ENCODE data around the gene SMPD2.

DNA sequence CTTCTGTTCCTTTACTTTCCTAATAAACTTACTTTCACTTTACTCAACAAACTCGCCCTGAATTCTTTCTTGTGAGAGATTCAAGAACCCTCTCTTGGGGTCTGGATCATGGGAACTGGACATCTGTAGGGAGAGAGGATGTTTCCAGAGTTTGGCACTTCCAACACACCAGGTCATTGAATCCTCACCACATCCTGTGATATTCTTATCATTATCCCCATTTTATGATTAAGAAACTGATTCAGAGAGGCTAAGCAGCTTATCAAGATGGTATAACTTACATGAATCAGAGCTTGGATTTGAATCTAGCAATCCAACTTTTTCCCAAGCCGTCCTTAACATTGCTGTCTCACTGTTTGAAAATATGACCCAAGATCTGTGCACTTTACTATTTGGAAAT, 15.6 kb upstream of the SMPD2 start:
- TF ChIP-seq POLR2AphosphoS5 (IDR thresholded peaks at IDR 0.05; ENCODE audit: borderline replicate concordance, low read depth, low read length) (no peak), EZH2 (IDR thresholded peaks at IDR 0.05) (no peak), FOXP2 (optimal IDR thresholded peaks at IDR 0.05; ENCODE audit: control extremely low read depth, extremely low read length, insufficient read depth) (no peak)
